Ectodermal cell (in vitro differentiated cells): ENCODE measurements around the gene CFAP47.

Experiments
- H3K27ac ChIP-seq: 2 replicates; pipeline ENCODE4 v1.7.0; 2013; ENCODE audit warnings: mild to moderate bottlenecking, low read depth, low read length; ENCODE audit not compliant: insufficient read depth, poor library complexity, severe bottlenecking
- H3K27me3 ChIP-seq: 2 replicates; pipeline ENCODE4 v1.7.0; 2013; ENCODE audit warnings: mild to moderate bottlenecking, low read length; ENCODE audit not compliant: insufficient read depth, control insufficient read depth, poor library complexity, severe bottlenecking
- H3K36me3 ChIP-seq: one replicate; pipeline ENCODE4 v1.7.0; 2013; ENCODE audit warnings: low read length; ENCODE audit not compliant: control insufficient read depth, insufficient read depth
- H3K4me1 ChIP-seq: one replicate; pipeline ENCODE4 v1.7.0; 2013; ENCODE audit warnings: low read length; ENCODE audit not compliant: control insufficient read depth, insufficient read depth
- H3K4me3 ChIP-seq: 2 replicates; pipeline ENCODE4 v1.7.0; 2013; ENCODE audit warnings: low read depth, low read length, control low read depth; ENCODE audit not compliant: insufficient read depth
- H3K9me3 ChIP-seq: 2 replicates; pipeline ENCODE4 v1.7.0; 2013; ENCODE audit warnings: mild to moderate bottlenecking, low read length, moderate library complexity; ENCODE audit not compliant: control insufficient read depth
- WGBS, 2 experiments: methylation state at CpG; one replicate each; pipeline ENCODE4 v1.1.7; 2013; ENCODE audit warnings: missing lambda C conversion rate in 2 of 2; 5-methylcytosine and 5-hydroxymethylcytosine counted together

The CFAP47 gene

DNA sequence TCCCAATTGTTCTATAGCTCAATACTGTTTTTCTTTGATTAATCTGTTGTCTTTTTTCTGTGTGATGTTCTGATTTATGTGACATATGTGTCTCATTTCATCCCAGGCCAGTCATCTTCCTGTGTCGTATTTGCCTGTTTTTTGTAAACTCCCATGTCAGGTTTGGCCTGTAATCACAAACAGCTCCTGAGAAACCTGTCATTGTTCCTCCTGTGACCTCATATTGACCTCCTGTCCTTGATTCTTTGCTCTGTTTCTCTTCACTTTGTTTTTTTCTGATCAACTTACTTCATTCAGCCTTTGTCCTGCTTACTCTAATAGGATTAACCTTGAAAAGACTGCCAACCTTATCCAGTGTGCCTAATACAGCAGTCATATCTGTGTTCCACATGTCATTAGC lies 438.3 kb downstream of the CFAP47 start:
- H3K4me3 ChIP-seq: no peak overlapping the region
- no peaks in the 10 kb centered on the region for H3K4me1 ChIP-seq
- no peaks in the 10 kb centered on the region for H3K27me3 ChIP-seq
- H3K36me3 ChIP-seq: no peaks in the 10 kb centered on the region
- no peaks in the 10 kb centered on the region for H3K9me3 ChIP-seq
- WGBS, 2 experiments: 85 to 100% methylated on average over 1 of the region's 1 CpG
- no peak overlapping the region for H3K27ac ChIP-seq

DNA sequence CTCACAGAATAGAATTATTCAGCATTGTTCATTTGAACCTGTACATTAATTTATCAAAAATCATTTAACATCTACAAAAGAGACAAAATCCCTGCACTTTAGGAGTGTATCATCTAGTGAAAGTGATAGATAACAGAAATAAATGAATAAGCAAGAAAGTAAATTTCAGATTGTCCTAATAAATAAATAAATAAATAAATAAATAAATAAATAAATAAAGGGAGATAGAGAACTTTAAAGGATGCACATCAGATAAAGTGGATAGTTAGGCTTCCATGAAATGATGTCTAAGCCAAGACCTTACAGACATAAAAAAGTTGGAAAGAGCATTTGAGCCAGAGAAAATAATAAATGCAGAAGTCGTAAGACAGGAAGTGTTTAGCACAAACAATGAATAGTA lies 444.7 kb downstream of the CFAP47 start:
- Histone ChIP-seq H3K27me3 (no peaks in the 10 kb centered on the region), H3K4me3 (no peak overlapping the region), H3K27ac (no peak overlapping the region), H3K36me3 (no peaks in the 10 kb centered on the region), H3K9me3 (no peaks in the 10 kb centered on the region), H3K4me1 (no peaks in the 10 kb centered on the region)
- 92 to 100% methylated on average over 1 of the region's 1 CpG for WGBS, 2 experiments

DNA sequence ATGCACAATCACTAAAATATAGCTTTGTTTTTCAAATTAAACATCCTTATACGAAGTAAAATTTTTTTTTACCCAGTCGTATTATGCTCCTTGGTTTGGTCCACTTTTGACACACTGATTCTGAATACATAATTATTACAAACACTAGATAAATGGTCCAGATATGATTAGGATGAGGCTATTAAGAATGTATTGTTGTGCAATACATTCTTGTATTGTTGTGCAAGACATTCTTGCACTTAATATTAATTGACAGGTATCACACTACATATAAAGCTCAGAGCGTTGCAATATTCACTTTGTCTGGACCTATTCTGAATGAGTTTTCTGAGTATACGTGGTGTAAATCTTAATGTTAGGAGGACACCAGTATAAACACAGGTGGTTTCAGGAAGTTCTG lies 464.0 kb downstream of the CFAP47 start:
- H3K36me3 ChIP-seq: no peaks in the 10 kb centered on the region
- no peak overlapping the region for H3K4me3 ChIP-seq
- no peaks in the 10 kb centered on the region for H3K27me3 ChIP-seq
- no peaks in the 10 kb centered on the region for H3K9me3 ChIP-seq
- 60% methylated on average over 3 of the region's 4 CpGs; no CpG with 5 or more reads in 1 of the 2 experiments for WGBS, 2 experiments
- H3K27ac ChIP-seq: no peak overlapping the region
- H3K4me1 ChIP-seq: no peaks in the 10 kb centered on the region

DNA sequence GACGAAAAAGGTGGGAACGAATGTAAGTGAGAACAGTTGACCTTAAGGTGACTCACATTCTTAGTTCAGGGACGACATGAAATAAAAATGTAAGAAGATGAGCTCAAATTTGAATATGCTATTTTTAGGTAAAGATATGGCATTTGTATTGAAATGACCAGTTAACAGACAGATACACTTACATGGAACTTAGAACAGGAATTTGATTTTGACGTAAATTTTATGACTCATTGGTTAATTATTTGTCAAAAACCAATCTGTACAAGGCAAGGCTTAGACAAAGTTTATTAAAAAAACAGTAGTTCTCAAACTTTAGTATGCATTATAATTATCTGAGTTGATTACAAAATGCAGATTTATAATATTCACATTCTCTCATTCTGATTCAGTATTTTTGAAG lies 469.4 kb downstream of the CFAP47 start:
- no peak overlapping the region for H3K4me3 ChIP-seq
- whole genome bisulfite sequencing, 2 experiments: 95% methylated on average over 3 of the region's 4 CpGs
- no peak overlapping the region for H3K27ac ChIP-seq
- H3K36me3 ChIP-seq: no peaks in the 10 kb centered on the region
- H3K9me3 ChIP-seq: no peaks in the 10 kb centered on the region
- H3K4me1 ChIP-seq: no peaks in the 10 kb centered on the region
- no peaks in the 10 kb centered on the region for H3K27me3 ChIP-seq

DNA sequence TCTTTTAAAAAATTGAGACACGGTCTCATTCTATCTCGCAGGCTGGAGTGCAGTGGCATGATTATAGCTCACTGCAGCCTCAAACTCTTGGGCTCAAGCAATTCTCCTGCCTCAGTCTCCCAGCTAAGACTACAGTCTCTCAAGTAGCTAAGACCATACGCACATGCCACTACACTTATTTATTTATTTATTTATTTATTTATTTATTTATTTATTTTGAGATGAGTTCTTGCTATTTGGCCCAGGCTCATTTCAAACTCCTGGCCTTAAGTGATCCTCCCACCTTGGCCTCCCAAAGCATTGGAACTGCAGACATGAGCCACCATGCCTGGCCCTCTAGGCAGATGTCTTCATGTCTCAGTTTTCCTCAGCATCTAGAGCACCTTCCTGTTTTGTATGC lies 482.2 kb downstream of the CFAP47 start:
- Histone ChIP-seq H3K9me3 (no peaks in the 10 kb centered on the region), H3K36me3 (no peaks in the 10 kb centered on the region), H3K27me3 (no peaks in the 10 kb centered on the region), H3K4me3 (no peak overlapping the region), H3K27ac (no peak overlapping the region), H3K4me1 (no peaks in the 10 kb centered on the region)
- 88 to 89% methylated on average over 2 of the region's 3 CpGs for WGBS, 2 experiments

DNA sequence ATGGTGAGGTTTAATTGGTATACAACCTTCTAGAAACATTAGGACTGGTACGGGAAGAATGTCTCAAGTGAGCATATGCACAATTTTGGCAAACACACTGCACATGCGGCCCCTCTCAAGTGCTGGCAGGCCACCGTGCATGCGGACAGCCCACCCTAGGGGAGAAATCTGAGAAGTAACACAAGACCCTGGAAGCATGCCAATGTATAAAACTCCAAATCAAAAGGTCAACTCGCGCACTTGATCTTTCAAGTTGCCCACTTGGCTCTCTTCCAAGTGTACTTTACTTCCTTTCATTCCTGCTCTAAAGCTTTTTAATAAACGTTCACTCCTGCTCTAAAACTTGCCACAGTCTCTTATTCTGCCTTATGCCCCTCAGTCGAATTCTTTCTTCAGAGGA lies 488.3 kb downstream of the CFAP47 start:
- 94 to 95% methylated on average over 8 of the region's 8 CpGs for WGBS, 2 experiments
- H3K27ac ChIP-seq: no peak overlapping the region
- no peak overlapping the region for H3K4me3 ChIP-seq
- H3K4me1 ChIP-seq: no peaks in the 10 kb centered on the region
- no peaks in the 10 kb centered on the region for H3K27me3 ChIP-seq
- H3K36me3 ChIP-seq: no peaks in the 10 kb centered on the region
- H3K9me3 ChIP-seq: no peaks in the 10 kb centered on the region

DNA sequence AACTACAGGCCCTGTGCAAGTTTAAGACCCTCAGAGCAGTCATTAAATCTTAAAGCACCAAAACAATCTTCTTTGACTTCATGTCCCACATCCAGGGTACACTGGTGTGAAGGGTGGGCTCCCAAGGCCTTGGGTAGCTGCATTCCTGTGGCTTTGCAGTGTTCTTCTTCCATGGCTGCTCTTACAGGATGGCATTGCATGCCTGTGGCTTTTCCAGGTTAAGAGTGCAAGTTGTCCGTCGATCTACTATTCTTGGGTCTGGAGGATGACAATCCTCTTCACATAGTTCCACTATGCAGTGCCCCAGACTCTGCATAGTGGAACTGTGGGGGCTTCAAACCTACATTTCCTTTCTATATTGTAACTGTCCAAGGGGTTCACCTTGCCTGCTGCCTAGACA lies 494.5 kb downstream of the CFAP47 start:
- Histone ChIP-seq H3K27ac (no peak overlapping the region), H3K4me3 (no peak overlapping the region), H3K9me3 (no peaks in the 10 kb centered on the region), H3K27me3 (no peaks in the 10 kb centered on the region), H3K36me3 (no peaks in the 10 kb centered on the region), H3K4me1 (no peaks in the 10 kb centered on the region)
- 92% methylated on average over 2 of the region's 2 CpGs; no CpG with 5 or more reads in 1 of the 2 experiments for WGBS, 2 experiments

DNA sequence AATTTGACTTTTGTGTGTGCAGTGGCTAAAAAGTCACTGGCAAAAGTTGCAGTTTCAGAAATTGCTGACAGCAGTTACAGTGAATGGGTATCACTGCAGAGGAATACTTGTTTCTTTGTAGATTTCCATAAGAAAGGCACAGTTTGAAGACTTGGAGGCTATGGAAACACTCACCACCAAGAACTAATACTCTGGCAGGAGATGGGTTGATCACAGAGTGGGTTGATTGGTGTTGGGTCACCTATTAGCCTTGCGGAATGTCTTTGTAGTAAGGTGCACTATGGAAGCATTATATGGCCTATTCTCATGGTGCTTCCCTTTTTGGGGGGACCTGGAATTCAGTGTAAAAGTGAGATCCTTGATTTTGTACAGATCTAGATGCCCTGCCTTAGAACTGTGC lies 502.8 kb downstream of the CFAP47 start:
- H3K27ac ChIP-seq: no peak overlapping the region
- H3K9me3 ChIP-seq: no peaks in the 10 kb centered on the region
- H3K4me1 ChIP-seq: no peaks in the 10 kb centered on the region
- H3K4me3 ChIP-seq: no peak overlapping the region
- no peaks in the 10 kb centered on the region for H3K36me3 ChIP-seq
- no peaks in the 10 kb centered on the region for H3K27me3 ChIP-seq
- 67 to 73% methylated on average over 1 of the region's 1 CpG for WGBS, 2 experiments

DNA sequence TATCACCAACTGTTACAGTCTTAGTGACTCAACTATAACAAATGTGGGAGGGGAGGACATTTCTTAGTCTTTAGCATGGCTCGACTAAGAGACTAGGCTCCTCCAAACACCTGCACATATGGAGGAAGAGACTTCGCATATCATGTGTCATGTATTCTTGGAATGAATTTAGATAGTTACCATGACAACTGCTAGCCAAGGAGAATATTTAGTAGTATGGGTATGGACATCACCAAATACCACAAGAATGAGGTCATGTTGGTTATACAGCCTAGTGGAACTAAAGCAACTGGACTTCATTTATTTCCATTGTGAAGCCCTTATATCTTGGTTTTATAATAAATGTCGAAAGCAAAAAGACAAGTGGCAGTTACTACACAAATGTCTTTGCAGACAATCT lies 512.3 kb downstream of the CFAP47 start:
- Histone ChIP-seq H3K27ac (no peak overlapping the region), H3K4me3 (no peak overlapping the region), H3K9me3 (no peaks in the 10 kb centered on the region), H3K36me3 (no peaks in the 10 kb centered on the region), H3K4me1 (no peaks in the 10 kb centered on the region), H3K27me3 (no peaks in the 10 kb centered on the region)
- 92% methylated on average over 2 of the region's 3 CpGs; no CpG with 5 or more reads in 1 of the 2 experiments for WGBS, 2 experiments

DNA sequence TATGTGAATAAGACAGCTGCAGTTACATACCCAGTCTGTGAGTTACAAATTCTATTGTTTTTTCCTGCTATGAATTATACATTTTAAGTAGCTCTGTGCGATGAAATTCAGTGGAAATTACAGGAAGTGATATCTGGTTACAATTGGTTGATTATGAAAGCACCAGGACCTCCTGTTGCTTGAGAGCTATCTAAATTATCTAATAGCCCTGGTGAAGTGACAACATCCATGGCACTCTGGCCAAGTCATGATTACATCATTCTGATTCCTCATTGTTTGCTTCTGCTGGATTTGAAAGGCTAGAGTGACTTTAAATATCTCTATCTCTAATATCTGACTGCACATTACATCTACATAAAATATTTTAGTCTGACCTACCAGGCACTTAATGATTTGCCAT lies 515.0 kb downstream of the CFAP47 start:
- H3K4me3 ChIP-seq: no peak overlapping the region
- H3K27ac ChIP-seq: no peak overlapping the region
- H3K4me1 ChIP-seq: no peaks in the 10 kb centered on the region
- no peaks in the 10 kb centered on the region for H3K9me3 ChIP-seq
- 100% methylated on average over 1 of the region's 1 CpG; no CpG with 5 or more reads in 1 of the 2 experiments for WGBS, 2 experiments
- H3K36me3 ChIP-seq: no peaks in the 10 kb centered on the region
- no peaks in the 10 kb centered on the region for H3K27me3 ChIP-seq
